Thyroid gland (tissue), 4 donors: ENCODE measurements around the gene RFX1.

Experiments used
- POLR2A ChIP-seq, 2 donors: fragments of 450-650 bp; IDR thresholded peaks; one replicate each; pipeline ENCODE4 v1.6.1; 2017; ENCODE audit warnings: antibody characterized with exemption in 2 of 2, mild to moderate bottlenecking in 2 of 2, moderate library complexity in 1 of 2
- TF ChIP-seq, protein P1 (sequence below), 6 experiments: fragments of 200-600 bp in 3 of 6; fragments of 450-650 bp in 3 of 6; sonication (generic) in 3 of 6; IDR thresholded peaks; one replicate each; pipeline ENCODE4 v1.5.1; 2016 to 2019; ENCODE audit warnings: antibody characterized with exemption in 6 of 6, mild to moderate bottlenecking in 2 of 6, inconsistent platforms in 1 of 6, moderate library complexity in 1 of 6

- TF ChIP-seq POLR2A (IDR thresholded peaks at IDR 0.05), result no peak
- TF ChIP-seq, protein P1, sequence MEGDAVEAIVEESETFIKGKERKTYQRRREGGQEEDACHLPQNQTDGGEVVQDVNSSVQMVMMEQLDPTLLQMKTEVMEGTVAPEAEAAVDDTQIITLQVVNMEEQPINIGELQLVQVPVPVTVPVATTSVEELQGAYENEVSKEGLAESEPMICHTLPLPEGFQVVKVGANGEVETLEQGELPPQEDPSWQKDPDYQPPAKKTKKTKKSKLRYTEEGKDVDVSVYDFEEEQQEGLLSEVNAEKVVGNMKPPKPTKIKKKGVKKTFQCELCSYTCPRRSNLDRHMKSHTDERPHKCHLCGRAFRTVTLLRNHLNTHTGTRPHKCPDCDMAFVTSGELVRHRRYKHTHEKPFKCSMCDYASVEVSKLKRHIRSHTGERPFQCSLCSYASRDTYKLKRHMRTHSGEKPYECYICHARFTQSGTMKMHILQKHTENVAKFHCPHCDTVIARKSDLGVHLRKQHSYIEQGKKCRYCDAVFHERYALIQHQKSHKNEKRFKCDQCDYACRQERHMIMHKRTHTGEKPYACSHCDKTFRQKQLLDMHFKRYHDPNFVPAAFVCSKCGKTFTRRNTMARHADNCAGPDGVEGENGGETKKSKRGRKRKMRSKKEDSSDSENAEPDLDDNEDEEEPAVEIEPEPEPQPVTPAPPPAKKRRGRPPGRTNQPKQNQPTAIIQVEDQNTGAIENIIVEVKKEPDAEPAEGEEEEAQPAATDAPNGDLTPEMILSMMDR (IDR thresholded peaks at IDR 0.05), result no peak
Measured at GRCh38 chr19:13932149-13932637, 73.9 kb downstream of the RFX1 start.
